Stimulated activated CD8-positive, alpha-beta memory T cell treated with anti-CD3 and anti-CD28 coated beads, Interleukin-15, amount 100 ng/mL, for 1 hour (primary cell): Measurements from ENCODE around the gene PPP1R26.
"Not testable (repeated sequence)": the region's sequence is repeated elsewhere in the genome, so short reads cannot be mapped to it uniquely, and the experiment has no call there.

Experiments used
- DNase-seq: peaks from one replicate; pipeline ENCODE4 v3.0.0-alpha.2; 2020; ENCODE audit warnings: low read depth

Gene PPP1R26

GRCh38 chr9:135522931-135523330 lies 43.3 kb downstream of the PPP1R26 start:
- DNase-seq = no peak

DNA sequence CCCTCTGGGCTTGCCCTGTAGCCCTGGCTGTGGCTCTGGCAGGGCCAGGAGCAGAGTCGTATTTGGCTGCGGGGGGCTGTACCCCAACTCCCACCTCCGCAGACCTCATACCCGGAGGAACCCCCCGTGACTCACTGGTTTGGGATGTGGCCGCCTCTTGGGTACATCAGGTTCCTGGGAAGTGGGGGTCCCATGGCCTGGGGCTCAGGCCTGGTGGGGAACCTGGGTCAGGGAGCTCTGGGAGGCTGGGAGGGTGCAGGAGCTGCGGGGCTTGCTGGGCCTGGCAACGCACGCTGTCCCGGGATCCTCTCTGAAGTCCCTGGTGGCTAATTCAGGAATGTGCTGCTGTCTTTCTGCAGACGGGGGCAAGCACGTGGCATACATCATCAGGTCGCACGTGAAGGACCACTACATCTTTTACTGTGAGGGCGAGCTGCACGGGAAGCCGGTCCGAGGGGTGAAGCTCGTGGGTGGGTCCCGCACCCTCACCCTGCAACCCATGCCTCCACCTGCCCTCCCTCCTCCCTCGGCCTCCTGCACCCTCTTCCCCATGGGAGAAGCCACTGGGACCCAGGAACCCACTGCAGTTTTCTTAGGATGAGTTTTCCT lies 44.0 kb downstream of the PPP1R26 start:
- no peak for DNase-seq

DNA sequence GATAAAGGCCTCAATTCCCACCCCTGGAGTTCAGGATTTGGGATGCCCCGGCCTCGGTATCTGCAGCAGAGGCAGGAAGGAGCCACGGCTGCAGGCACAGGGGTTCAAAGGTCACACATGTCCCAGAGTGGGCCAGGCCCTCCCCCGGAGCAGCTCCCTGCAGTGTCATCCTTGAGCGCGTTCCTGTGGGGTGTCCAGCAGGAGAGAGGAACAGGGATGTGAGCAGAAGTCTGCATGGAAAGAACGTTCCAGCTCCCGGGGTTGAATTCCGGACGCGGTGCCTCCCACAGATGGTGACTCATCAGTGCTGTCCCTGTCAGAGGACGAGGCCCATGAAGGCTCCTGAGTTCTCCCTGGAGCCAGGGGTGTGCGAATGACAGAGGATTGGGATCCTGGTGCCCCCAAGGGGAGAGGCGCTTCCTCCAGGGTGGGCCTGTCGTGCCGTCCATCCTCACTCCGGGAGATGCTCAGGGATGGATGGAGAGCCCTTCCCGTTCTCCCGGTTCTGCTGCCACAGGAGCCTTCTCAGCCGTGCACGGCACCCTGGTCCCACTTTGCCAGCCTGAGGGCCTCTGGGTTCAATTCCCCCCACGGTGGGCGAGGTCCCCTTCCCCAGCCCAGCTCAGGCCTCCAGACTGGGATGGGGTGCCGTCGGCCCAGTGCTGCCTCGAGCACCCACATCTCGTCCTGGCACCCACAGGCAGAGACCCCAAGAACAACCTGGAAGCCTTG lies 44.7 kb downstream of the PPP1R26 start:
- DNase-seq = no peak

DNA sequence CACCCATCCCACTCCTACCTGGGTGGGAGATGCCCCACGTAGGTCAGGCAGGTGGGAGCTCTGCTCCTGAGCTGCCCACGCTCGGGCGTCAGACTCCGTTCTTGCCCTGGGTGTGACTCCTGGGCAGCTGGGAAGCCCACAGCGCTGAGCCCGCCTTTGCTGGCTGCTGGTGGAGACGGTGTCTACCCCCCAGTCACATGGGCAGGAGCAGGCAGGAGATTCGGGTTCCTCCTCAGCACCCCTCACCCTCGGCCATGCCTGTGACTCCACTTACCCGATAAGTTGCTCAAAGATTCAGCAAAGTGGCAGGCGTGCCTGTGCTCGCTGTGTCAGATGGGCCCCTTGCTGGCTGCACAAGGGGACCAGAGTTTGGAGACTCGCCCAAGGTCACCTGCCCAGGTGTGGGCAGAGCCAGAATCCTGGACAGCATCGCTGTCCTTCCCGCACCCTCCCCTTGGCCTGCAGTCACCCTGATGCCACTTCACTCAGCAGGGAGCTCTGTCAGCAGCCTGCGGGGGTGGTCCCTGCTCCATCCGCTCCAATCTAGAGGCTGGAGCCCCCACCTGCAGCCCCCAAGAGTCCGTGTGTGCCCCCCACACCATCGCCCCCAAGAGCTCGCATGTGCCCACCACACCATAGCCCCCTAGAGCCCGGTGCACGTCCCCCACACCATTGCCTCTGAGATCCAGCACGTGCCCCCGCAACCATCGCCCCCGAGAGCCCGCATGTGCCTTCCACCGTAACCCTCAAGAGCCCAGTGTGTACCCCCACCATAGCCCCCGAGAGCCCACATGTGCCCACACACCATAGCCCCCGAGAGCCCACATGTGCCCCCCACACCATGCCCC lies 45.9 kb downstream of the PPP1R26 start:
- no peak for DNase-seq

DNA sequence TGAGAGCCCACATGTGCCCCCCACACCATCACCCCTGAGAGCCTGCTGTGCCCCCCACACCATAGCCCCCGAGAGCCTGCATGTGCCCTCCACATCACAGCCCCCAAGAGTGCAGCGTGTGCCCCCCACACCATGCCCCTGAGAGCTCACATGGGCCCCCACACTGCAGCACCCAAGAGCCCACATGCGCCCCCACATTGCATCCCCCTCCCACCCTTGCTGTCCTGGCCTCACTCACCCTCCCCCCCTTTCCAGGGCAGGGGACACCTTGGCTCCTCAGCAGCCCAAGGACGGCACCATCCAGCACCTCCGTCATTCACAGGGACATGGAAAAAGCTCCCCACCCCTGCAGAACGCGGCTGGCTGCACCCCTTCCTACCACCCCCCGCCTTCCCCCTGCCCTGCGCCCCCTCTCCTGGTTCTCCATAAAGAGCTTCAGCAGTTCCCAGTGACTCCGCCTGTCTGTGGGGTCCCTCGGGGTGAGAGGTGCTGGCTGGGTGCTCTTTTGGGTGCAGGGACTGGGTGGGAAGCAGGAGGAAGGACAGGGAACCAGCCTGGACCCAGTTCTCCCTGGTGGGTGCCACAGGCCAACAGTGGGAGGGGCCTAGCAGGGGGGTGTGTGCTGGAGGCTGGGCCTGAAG lies 46.6 kb downstream of the PPP1R26 start:
- no peak for DNase-seq

DNA sequence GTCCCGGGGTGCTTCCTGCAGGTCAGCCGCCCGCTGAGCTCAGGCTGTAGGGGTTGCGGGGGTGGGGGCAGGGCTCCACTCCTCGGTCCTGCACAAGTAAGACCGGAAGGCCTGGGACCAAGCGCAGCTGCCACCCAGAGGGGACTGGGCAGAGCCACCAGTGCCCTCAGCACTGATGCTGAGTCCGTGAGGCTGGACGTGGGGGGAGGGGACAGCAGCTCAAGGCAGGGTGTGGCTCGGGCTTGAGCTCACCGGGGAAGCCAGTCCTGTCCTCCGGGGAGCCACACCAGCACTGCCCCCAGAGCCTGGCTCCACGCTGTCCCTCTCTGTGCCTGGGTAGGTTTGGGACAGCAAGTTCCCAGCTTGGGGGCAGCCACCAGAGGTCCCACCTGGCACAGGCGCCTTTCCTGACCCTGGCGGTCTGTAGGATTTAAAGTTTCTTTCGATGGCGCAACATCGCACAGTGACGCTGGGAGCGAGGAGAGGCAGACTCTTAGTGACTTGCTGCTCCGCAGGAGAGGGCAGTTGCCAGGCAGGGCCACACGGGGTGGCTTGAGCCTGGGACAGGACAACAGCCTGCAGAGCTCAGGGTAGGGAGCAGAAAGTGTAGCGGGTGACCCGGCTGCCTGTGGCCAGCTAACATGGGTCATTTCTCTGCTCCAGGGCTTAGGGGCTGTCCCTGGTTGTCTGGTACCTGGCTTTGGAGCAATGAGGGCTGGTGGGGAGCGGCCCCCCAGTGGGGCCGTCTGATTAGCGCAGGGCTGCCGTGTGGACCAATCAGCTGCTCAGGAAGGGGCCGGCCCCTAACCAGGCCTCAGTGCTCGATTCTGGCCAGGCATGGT lies 47.4 kb downstream of the PPP1R26 start:
- DNase-seq = no peak

DNA sequence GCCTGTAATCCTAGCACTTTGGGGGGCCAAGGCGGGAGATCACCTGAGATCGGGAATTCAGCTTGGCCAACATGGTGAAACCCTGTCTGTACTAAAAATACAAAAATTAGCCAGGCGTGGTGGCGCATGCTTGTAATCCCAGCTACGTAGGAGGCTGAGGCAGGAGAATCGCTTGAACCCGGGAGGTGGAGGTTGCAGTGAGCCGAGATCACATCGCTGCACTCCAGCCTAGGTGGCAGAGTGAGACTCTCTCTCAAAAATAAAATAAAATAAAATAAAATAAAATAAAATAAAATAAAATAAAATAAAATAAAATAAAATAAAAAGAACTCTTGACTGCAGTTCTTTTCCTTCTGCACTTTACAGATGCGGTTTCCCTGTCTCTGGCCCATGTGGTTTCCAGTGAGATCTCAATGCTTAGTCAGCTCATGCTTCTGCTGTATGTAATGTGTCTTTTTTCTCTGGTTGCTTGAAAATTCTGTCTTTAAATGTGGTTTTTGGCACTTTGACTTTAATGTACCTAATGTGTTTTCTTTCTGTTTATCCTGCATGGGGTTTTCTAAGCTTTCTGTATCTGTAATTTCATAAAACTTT lies 49.4 kb downstream of the PPP1R26 start:
- DNase-seq = not testable (repeated sequence)

GRCh38 chr9:135530146-135530545 lies 50.6 kb downstream of the PPP1R26 start:
- no peak for DNase-seq

- no peak for DNase-seq
Measured at GRCh38 chr9:135531096-135531495, 51.5 kb downstream of the PPP1R26 start.

GRCh38 chr9:135533113-135533512 lies 53.5 kb downstream of the PPP1R26 start:
- DNase-seq = no peak

GRCh38 chr9:135533674-135534073 lies 54.1 kb downstream of the PPP1R26 start:
- DNase-seq = no peak

DNA sequence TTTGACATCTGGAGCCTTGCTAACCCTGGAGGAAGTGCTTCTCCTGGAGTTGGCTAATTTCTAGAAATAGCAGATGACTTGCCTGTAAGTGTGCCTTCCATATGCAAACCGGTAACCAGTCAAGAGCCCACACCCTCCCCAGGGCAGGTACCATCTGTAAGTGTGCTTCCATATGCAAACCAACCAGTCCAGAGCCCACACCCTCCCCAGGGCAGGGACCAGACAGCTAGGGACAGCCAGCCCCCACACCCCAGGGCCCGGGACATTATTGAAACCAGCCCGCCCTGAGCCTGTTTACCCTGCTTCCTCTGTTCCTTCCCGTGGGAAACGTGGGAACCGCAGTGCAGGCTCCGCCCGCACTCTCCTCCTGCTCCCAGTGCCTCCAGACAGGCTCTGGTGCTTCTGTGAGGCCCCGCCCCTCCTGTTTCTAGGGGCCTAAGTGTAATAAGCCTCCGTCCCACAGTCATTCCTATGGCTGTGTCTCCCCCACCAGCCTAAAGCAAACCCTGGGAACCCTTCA lies 54.7 kb downstream of the PPP1R26 start:
- DNase-seq = not testable (repeated sequence)

GRCh38 chr9:135534826-135535225 lies 55.2 kb downstream of the PPP1R26 start:
- DNase-seq = not testable (repeated sequence)

GRCh38 chr9:135535631-135536030 lies 56.0 kb downstream of the PPP1R26 start:
- not testable (repeated sequence) for DNase-seq

- DNase-seq = no peak
Measured at GRCh38 chr9:135536216-135536615, 56.6 kb downstream of the PPP1R26 start.
